ENCODE results near the gene MATN1. TPM values are rescaled to one million over a fixed set of nuclear protein-coding genes. Genes with fewer than 3 reads are reported as not detected.

MATN1 gene
- total RNA-seq, 1 experiment from 2014 or later = not detected

- DNase-seq (ENCODE audit: low read depth) = peak; percentile 75
- in situ Hi-C loops (cut with HindIII; ENCODE audit: low pct_unique_long_range_greater_than_20kb, low sequenced_read_pairs) = no loop called here
These were observed 24.8 kb upstream of the MATN1 start for GRCh38 chr1:30748098-30748698.

GRCh38 chr1:30747033-30748008, 23.9 kb upstream of the MATN1 start:
- no peak for DNase-seq (ENCODE audit: low read depth)
- in situ Hi-C loops (cut with HindIII; ENCODE audit: low pct_unique_long_range_greater_than_20kb, low sequenced_read_pairs) = no loop called here

GRCh38 chr1:30746212-30747032, 23.0 kb upstream of the MATN1 start:
- no peak for DNase-seq (ENCODE audit: low read depth)
- in situ Hi-C loops (cut with HindIII; ENCODE audit: low pct_unique_long_range_greater_than_20kb, low sequenced_read_pairs) = no loop called here

- no peak for DNase-seq (ENCODE audit: low read depth)
- in situ Hi-C loops (cut with HindIII; ENCODE audit: low pct_unique_long_range_greater_than_20kb, low sequenced_read_pairs) = no loop called here
These were observed 22.4 kb upstream of the MATN1 start for GRCh38 chr1:30745834-30746208.

GRCh38 chr1:30745156-30745833, 21.9 kb upstream of the MATN1 start:
- in situ Hi-C loops (cut with HindIII; ENCODE audit: low pct_unique_long_range_greater_than_20kb, low sequenced_read_pairs) = no loop called here
- no peak for DNase-seq (ENCODE audit: low read depth)

GRCh38 chr1:30744060-30744756, 20.8 kb upstream of the MATN1 start:
- DNase-seq (ENCODE audit: low read depth) = no peak
- in situ Hi-C loops (cut with HindIII; ENCODE audit: low pct_unique_long_range_greater_than_20kb, low sequenced_read_pairs) = no loop called here

GRCh38 chr1:30743584-30744059, 20.2 kb upstream of the MATN1 start:
- in situ Hi-C loops (cut with HindIII; ENCODE audit: low pct_unique_long_range_greater_than_20kb, low sequenced_read_pairs) = no loop called here
- DNase-seq (ENCODE audit: low read depth) = peak; percentile 29

GRCh38 chr1:30742963-30743559, 19.7 kb upstream of the MATN1 start:
- in situ Hi-C loops (cut with HindIII; ENCODE audit: low pct_unique_long_range_greater_than_20kb, low sequenced_read_pairs) = no loop called here
- DNase-seq (ENCODE audit: low read depth) = no peak

GRCh38 chr1:30742300-30742962, 19.0 kb upstream of the MATN1 start:
- DNase-seq (ENCODE audit: low read depth) = no peak
- in situ Hi-C loops (cut with HindIII; ENCODE audit: low pct_unique_long_range_greater_than_20kb, low sequenced_read_pairs) = no loop called here

- in situ Hi-C loops (cut with HindIII; ENCODE audit: low pct_unique_long_range_greater_than_20kb, low sequenced_read_pairs) = no loop called here
- no peak for DNase-seq (ENCODE audit: low read depth)
These were observed 18.0 kb upstream of the MATN1 start for GRCh38 chr1:30741239-30741894.

GRCh38 chr1:30740251-30741238, 17.2 kb upstream of the MATN1 start:
- DNase-seq (ENCODE audit: low read depth) = no peak
- in situ Hi-C loops (cut with HindIII; ENCODE audit: low pct_unique_long_range_greater_than_20kb, low sequenced_read_pairs) = no loop called here

- in situ Hi-C loops (cut with HindIII; ENCODE audit: low pct_unique_long_range_greater_than_20kb, low sequenced_read_pairs) = no loop called here
- DNase-seq (ENCODE audit: low read depth) = no peak
These were observed 16.2 kb upstream of the MATN1 start for GRCh38 chr1:30739601-30740000.

- in situ Hi-C loops (cut with HindIII; ENCODE audit: low pct_unique_long_range_greater_than_20kb, low sequenced_read_pairs) = no loop called here
These were observed 15.6 kb upstream of the MATN1 start for GRCh38 chr1:30738715-30739559.

GRCh38 chr1:30738040-30738714, 14.8 kb upstream of the MATN1 start:
- in situ Hi-C loops (cut with HindIII; ENCODE audit: low pct_unique_long_range_greater_than_20kb, low sequenced_read_pairs) = no loop called here
- no peak for DNase-seq (ENCODE audit: low read depth)

More at GRCh38 chr1:30738715-30739559, 15.6 kb upstream of the MATN1 start:
- no peak for DNase-seq (ENCODE audit: low read depth)
